HG03135 (cell line): ENCODE measurements around the gene MIA.
"Not testable (repeated sequence)": the region's sequence is repeated elsewhere in the genome, so short reads cannot be mapped to it uniquely, and the experiment has no call there.

Experiments
- ATAC-seq: cut with Tn5 transposase; IDR thresholded peaks from one replicate; pipeline ENCODE4 v1.9.1; 2021; ENCODE audit warnings: mild to moderate bottlenecking, moderate library complexity; ENCODE audit not compliant: unreplicated experiment

The MIA gene

GRCh38 chr19:40777937-40778705, 2.8 kb downstream of the MIA start, which contains the start of gene RAB4B:
RAB4B (plus strand) TSS chr19:40778247; CDS start chr19:40778376, 129 bp downstream.
- ATAC-seq = peak; percentile 61

GRCh38 chr19:40778706-40779284, 3.5 kb downstream of the MIA start:
- ATAC-seq = no peak

GRCh38 chr19:40780582-40780981, 5.3 kb downstream of the MIA start:
- ATAC-seq = no peak

GRCh38 chr19:40781140-40781539, 5.8 kb downstream of the MIA start:
- no peak for ATAC-seq

GRCh38 chr19:40783711-40784110, 8.4 kb downstream of the MIA start:
- ATAC-seq = no peak

GRCh38 chr19:40784146-40784545, 8.8 kb downstream of the MIA start:
- ATAC-seq = not testable (repeated sequence)

GRCh38 chr19:40785526-40785925, 10.2 kb downstream of the MIA start:
- ATAC-seq = no peak

GRCh38 chr19:40786060-40787037, 11.0 kb downstream of the MIA start:
- ATAC-seq = no peak

GRCh38 chr19:40791349-40791748, 16.0 kb downstream of the MIA start:
- no peak for ATAC-seq

- no peak for ATAC-seq
These were observed 16.7 kb downstream of the MIA start for GRCh38 chr19:40791996-40792395.

- no peak for ATAC-seq
These were observed 22.0 kb downstream of the MIA start for GRCh38 chr19:40797166-40797962.

- peak; percentile 19 for ATAC-seq
These were observed 22.8 kb downstream of the MIA start for GRCh38 chr19:40797963-40798682.

- ATAC-seq = peak; percentile 68
These were observed 23.6 kb downstream of the MIA start, which contains the start of gene EGLN2 for GRCh38 chr19:40798683-40799557. EGLN2 (plus strand) TSS chr19:40799191; CDS start chr19:40800573, 1,382 bp downstream.

GRCh38 chr19:40799558-40800338, 24.4 kb downstream of the MIA start:
- ATAC-seq = no peak

GRCh38 chr19:40800339-40800996, 25.1 kb downstream of the MIA start:
- no peak for ATAC-seq

GRCh38 chr19:40800997-40801377, 25.7 kb downstream of the MIA start:
- no peak for ATAC-seq
